ENCODE measurements around the gene DNAH10. TPM values are rescaled to one million over a fixed set of nuclear protein-coding genes. Genes with fewer than 3 reads are reported as not detected.

DNAH10 gene
- total RNA-seq, 1 donor from 2014 or later: 10.1 TPM

- Histone ChIP-seq H3K4me3 (no peak overlapping the region), H3K9me3 (no peaks in the 10 kb centered on the region), H3K36me3 (no peaks in the 10 kb centered on the region), H3K4me1 (no peaks in the 10 kb centered on the region), H3K27ac (no peak overlapping the region), H3K27me3 (ENCODE audit: low read depth) (peaks cover 4% of the 10 kb centered on the region)
- ATAC-seq (no peak), DNase-seq (no peak)
- no peak for TF ChIP-seq CTCF (IDR thresholded peaks at IDR 0.05)
- intact Hi-C loops (cut with DNase I): no loop called here
Observed at GRCh38 chr12:123899368-123899767, 137.3 kb downstream of the DNAH10 start.

- Histone ChIP-seq H3K36me3 (no peaks in the 10 kb centered on the region), H3K27me3 (ENCODE audit: low read depth) (peaks cover 4% of the 10 kb centered on the region), H3K4me1 (no peaks in the 10 kb centered on the region), H3K27ac (no peak overlapping the region), H3K4me3 (no peak overlapping the region), H3K9me3 (no peaks in the 10 kb centered on the region)
- DNase-seq (no peak), ATAC-seq (no peak)
- no peak for TF ChIP-seq CTCF (IDR thresholded peaks at IDR 0.05)
- intact Hi-C loops (cut with DNase I): loop anchor here (10.0 kb wide), 1 partner anchor 84 kb away; no protein-coding TSS in a partner anchor
Observed at GRCh38 chr12:123900871-123901376, 138.8 kb downstream of the DNAH10 start.

- H3K4me1 ChIP-seq: no peaks in the 10 kb centered on the region
- no peak for DNase-seq
- no peak for TF ChIP-seq CTCF (IDR thresholded peaks at IDR 0.05)
- H3K36me3 ChIP-seq: no peaks in the 10 kb centered on the region
- H3K27me3 ChIP-seq (ENCODE audit: low read depth): peaks cover 4% of the 10 kb centered on the region
- no peak for ATAC-seq
- H3K27ac ChIP-seq: no peak overlapping the region
- no peaks in the 10 kb centered on the region for H3K9me3 ChIP-seq
- H3K4me3 ChIP-seq: no peak overlapping the region
- intact Hi-C loops (cut with DNase I): loop anchor here (10.0 kb wide), 1 partner anchor 82 kb away; no protein-coding TSS in a partner anchor
Observed at GRCh38 chr12:123902821-123903220, 140.7 kb downstream of the DNAH10 start.

- Histone ChIP-seq H3K27ac (no peak overlapping the region), H3K4me3 (no peak overlapping the region), H3K36me3 (no peaks in the 10 kb centered on the region), H3K4me1 (no peaks in the 10 kb centered on the region), H3K27me3 (ENCODE audit: low read depth) (peaks cover 4% of the 10 kb centered on the region), H3K9me3 (no peaks in the 10 kb centered on the region)
- TF ChIP-seq CTCF (IDR thresholded peaks at IDR 0.05): no peak
- intact Hi-C loops (cut with DNase I): loop anchor here (10.0 kb wide), 1 partner anchor 81 kb away; no protein-coding TSS in a partner anchor
- no peak for ATAC-seq
- no peak for DNase-seq
Observed at GRCh38 chr12:123903301-123904065, 141.4 kb downstream of the DNAH10 start.

- H3K4me3 ChIP-seq: no peak overlapping the region
- H3K4me1 ChIP-seq: no peaks in the 10 kb centered on the region
- H3K9me3 ChIP-seq: no peaks in the 10 kb centered on the region
- peak; percentile 74 to 78 for ATAC-seq
- H3K27me3 ChIP-seq (ENCODE audit: low read depth): peaks cover 4% of the 10 kb centered on the region
- intact Hi-C loops (cut with DNase I): loop anchor here (10.0 kb wide), 1 partner anchor 79 kb away; no protein-coding TSS in a partner anchor
- TF ChIP-seq CTCF (IDR thresholded peaks at IDR 0.05): peak; percentile 78
- H3K36me3 ChIP-seq: no peaks in the 10 kb centered on the region
- no peak overlapping the region for H3K27ac ChIP-seq
- DNase-seq: no peak
Observed at GRCh38 chr12:123905319-123905925, 143.3 kb downstream of the DNAH10 start.
